Hepatocyte (in vitro differentiated cells): ENCODE data around the gene FKBP6. TPM values are rescaled to one million over a fixed set of nuclear protein-coding genes. Genes with fewer than 3 reads are reported as not detected.

Experiments used
- DNase-seq: peaks from one replicate; pipeline ENCODE4 v3.0.0-alpha.2; 2016; ENCODE audit warnings: low spot score
- H2AFZ ChIP-seq: fragments of 200-600 bp; sonication (generic); 2 replicates; pipeline ENCODE4 v1.6.0; 2016; ENCODE audit warnings: antibody characterized with exemption, mild to moderate bottlenecking
- H3K27ac ChIP-seq: fragments of 200-600 bp; sonication (generic); 2 replicates; pipeline ENCODE4 v1.5.1; 2016; ENCODE audit warnings: mild to moderate bottlenecking
- H3K27me3 ChIP-seq: fragments of 200-600 bp; sonication (generic); 2 replicates; pipeline ENCODE4 v1.6.1; 2016
- H3K36me3 ChIP-seq: fragments of 200-600 bp; sonication (generic); replicated peaks from 2 replicates; pipeline ENCODE4 v1.5.1; 2016; ENCODE audit warnings: low read depth; ENCODE audit not compliant: insufficient read depth
- H3K4me1 ChIP-seq: fragments of 200-600 bp; sonication (generic); 2 replicates; pipeline ENCODE4 v1.5.1; 2016; ENCODE audit warnings: mild to moderate bottlenecking, moderate library complexity; ENCODE audit not compliant: insufficient read depth
- H3K4me2 ChIP-seq: fragments of 200-600 bp; sonication (generic); 2 replicates; pipeline ENCODE4 v1.6.0; 2016
- H3K4me3 ChIP-seq: fragments of 200-600 bp; sonication (generic); 2 replicates; pipeline ENCODE4 v1.5.1; 2016; ENCODE audit warnings: mild to moderate bottlenecking
- H3K79me2 ChIP-seq: fragments of 200-600 bp; sonication (generic); 2 replicates; pipeline ENCODE4 v1.6.0; 2017; ENCODE audit warnings: mild to moderate bottlenecking
- H3K9me2 ChIP-seq: fragments of 200-600 bp; sonication (generic); replicated peaks from 2 replicates; pipeline ENCODE4 v1.6.0; 2017; ENCODE audit warnings: mild to moderate bottlenecking; ENCODE audit not compliant: insufficient read depth
- H3K9me3 ChIP-seq: fragments of 200-600 bp; sonication (generic); 2 replicates; pipeline ENCODE4 v1.5.1; 2016; ENCODE audit warnings: low read depth, mild to moderate bottlenecking
- H4K20me1 ChIP-seq: fragments of 200-600 bp; sonication (generic); 2 replicates; pipeline ENCODE4 v1.6.0; 2016; ENCODE audit warnings: mild to moderate bottlenecking; ENCODE audit not compliant: insufficient read depth, poor library complexity, severe bottlenecking
- CTCF ChIP-seq: fragments of 200-600 bp; sonication (generic); IDR thresholded peaks from 2 replicates; pipeline ENCODE4 v1.5.1; 2016; ENCODE audit warnings: antibody characterized with exemption, mild to moderate bottlenecking; ENCODE audit not compliant: poor library complexity
- EZH2 ChIP-seq: fragments of 200-600 bp; sonication (generic); IDR thresholded peaks from 2 replicates; pipeline ENCODE4 v1.6.1; 2016; ENCODE audit warnings: antibody characterized with exemption, mild to moderate bottlenecking, borderline replicate concordance
- EZH2phosphoT487 ChIP-seq: fragments of 200-600 bp; sonication (generic); IDR thresholded peaks from one replicate; pipeline ENCODE4 v1.6.1; 2018; ENCODE audit warnings: antibody characterized with exemption, mild to moderate bottlenecking, low read depth, moderate library complexity; ENCODE audit not compliant: unreplicated experiment, severe bottlenecking
- WGBS: methylation state at CpG from one replicate; pipeline ENCODE4 v1.1.6; 2016; ENCODE audit warnings: low lambda C conversion rate; ENCODE audit errors: missing lambda C conversion rate; 5-methylcytosine and 5-hydroxymethylcytosine counted together
- polyA plus RNA-seq: library from polyadenylated mRNA; unstranded; fragments of >200 nt; fragmentation: Nextera tagmentation; extraction: Ambion mirVana; gene quantifications from 2 replicates; pipeline ENCODE4 v1.2.1, GENCODE V29; 2016
- total RNA-seq: library from RNA; depleted of rRNA; stranded (reverse); fragments of >200 nt; gene quantifications from 2 replicates; pipeline ENCODE4 v1.2.3, GENCODE V29; 2014

FKBP6 gene
- total and polyA plus RNA-seq, 2 experiments from 2014 or later: 0.17 TPM; not detected in 1

GRCh38 chr7:73363225-73364005 lies 35.5 kb downstream of the FKBP6 start:
- H3K27me3 ChIP-seq: no peaks in the 10 kb centered on the region
- H3K9me3 ChIP-seq: no peaks in the 10 kb centered on the region
- no peaks in the 10 kb centered on the region for H4K20me1 ChIP-seq
- H3K4me1 ChIP-seq: peaks cover 3% of the 10 kb centered on the region
- no peaks in the 10 kb centered on the region for H3K9me2 ChIP-seq
- no peak overlapping the region for H2AFZ ChIP-seq
- no peaks in the 10 kb centered on the region for H3K36me3 ChIP-seq
- 91% methylated on average over 28 of the region's 28 CpGs for WGBS
- no peak overlapping the region for H3K4me3 ChIP-seq
- no peaks in the 10 kb centered on the region for H3K79me2 ChIP-seq
- no peak for DNase-seq
- no peak overlapping the region for H3K4me2 ChIP-seq
- H3K27ac ChIP-seq: no peak overlapping the region
- no peak for TF ChIP-seq EZH2
- TF ChIP-seq CTCF: no peak
- TF ChIP-seq EZH2phosphoT487: no peak

- Histone ChIP-seq H4K20me1 (no peaks in the 10 kb centered on the region), H3K4me3 (no peak overlapping the region), H3K27me3 (no peaks in the 10 kb centered on the region), H2AFZ (no peak overlapping the region), H3K79me2 (no peaks in the 10 kb centered on the region), H3K4me1 (no peaks in the 10 kb centered on the region), H3K36me3 (no peaks in the 10 kb centered on the region), H3K27ac (no peak overlapping the region), H3K4me2 (no peak overlapping the region), H3K9me3 (no peaks in the 10 kb centered on the region), H3K9me2 (no peaks in the 10 kb centered on the region)
- WGBS: 87% methylated on average over 25 of the region's 25 CpGs
- no peak for DNase-seq
- TF ChIP-seq EZH2 (no peak), CTCF (no peak), EZH2phosphoT487 (no peak)
Observed at GRCh38 chr7:73364006-73364728, 36.2 kb downstream of the FKBP6 start.

GRCh38 chr7:73366127-73366526 lies 38.2 kb downstream of the FKBP6 start:
- Histone ChIP-seq H3K79me2 (no peaks in the 10 kb centered on the region), H2AFZ (no peak overlapping the region), H3K27ac (no peak overlapping the region), H3K27me3 (no peaks in the 10 kb centered on the region), H3K4me1 (no peaks in the 10 kb centered on the region), H3K9me2 (no peaks in the 10 kb centered on the region), H3K9me3 (no peaks in the 10 kb centered on the region), H3K4me2 (no peak overlapping the region), H3K4me3 (no peak overlapping the region), H3K36me3 (no peaks in the 10 kb centered on the region), H4K20me1 (no peaks in the 10 kb centered on the region)
- no peak for DNase-seq
- WGBS: 97% methylated on average over 11 of the region's 11 CpGs
- no peak for TF ChIP-seq EZH2
- no peak for TF ChIP-seq CTCF
- TF ChIP-seq EZH2phosphoT487: no peak
